Fibroblast of skin of abdomen (primary cell): ENCODE measurements around the gene RHBDD2.
"Not testable (repeated sequence)": the region's sequence is repeated elsewhere in the genome, so short reads cannot be mapped to it uniquely, and the experiment has no call there.

Source experiments
- DNase-seq: peaks from one replicate; pipeline ENCODE4 v3.0.0-alpha.2; 2013

Gene RHBDD2

GRCh38 chr7:75889223-75889825 lies 10.5 kb downstream of the RHBDD2 start:
- no peak for DNase-seq

DNA sequence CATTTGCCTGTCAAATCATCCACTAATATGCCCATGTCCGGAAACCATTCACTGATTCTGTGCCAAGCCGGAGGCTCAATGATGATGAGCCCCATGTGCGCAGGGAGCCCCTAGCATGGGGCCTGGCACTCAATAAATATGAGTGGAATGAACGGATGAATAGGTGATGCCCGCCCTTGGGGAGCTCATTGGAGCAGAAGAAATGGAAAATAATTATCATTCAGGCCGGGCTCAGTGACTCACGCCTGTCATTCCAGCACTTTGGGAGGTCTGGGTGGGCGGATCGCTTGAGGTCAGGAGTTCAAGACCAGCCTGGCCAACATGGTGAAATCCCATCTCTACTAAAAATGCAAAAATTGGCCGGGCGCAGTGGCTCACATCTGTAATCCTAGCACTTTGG lies 11.0 kb downstream of the RHBDD2 start:
- DNase-seq: peak; percentile 38

GRCh38 chr7:75891237-75891636 lies 12.4 kb downstream of the RHBDD2 start:
- DNase-seq: not testable (repeated sequence)

- no peak for DNase-seq
Observed at GRCh38 chr7:75891815-75892411, 13.1 kb downstream of the RHBDD2 start.

- DNase-seq: no peak
Observed at GRCh38 chr7:75892634-75893272, 13.9 kb downstream of the RHBDD2 start.

- DNase-seq: no peak
Observed at GRCh38 chr7:75896803-75897327, 18.0 kb downstream of the RHBDD2 start.

- DNase-seq: no peak
Observed at GRCh38 chr7:75900617-75901315, 21.9 kb downstream of the RHBDD2 start.

- peak; percentile 36 for DNase-seq
Observed at GRCh38 chr7:75905785-75906604, 27.2 kb downstream of the RHBDD2 start.

- no peak for DNase-seq
Observed at GRCh38 chr7:75906991-75907667, 28.3 kb downstream of the RHBDD2 start.

DNA sequence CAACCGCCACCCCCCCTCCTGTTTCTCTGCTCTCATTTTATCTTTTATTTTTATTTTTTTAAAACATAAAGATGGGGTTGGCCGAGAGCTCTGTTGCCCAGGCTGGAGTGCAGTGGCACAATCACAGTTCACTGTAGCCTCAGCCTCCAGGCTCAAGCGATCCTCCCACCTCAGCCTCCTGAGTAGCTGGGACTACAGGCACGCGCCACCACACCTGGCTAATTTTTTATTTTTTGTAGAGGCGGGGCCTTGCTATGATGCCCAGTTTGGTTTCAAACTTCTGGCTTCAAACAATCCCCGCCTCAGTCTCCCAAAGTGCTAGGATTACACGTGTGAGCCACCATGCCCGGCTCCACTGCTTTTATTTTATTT lies 28.8 kb downstream of the RHBDD2 start:
- DNase-seq: not testable (repeated sequence)

DNA sequence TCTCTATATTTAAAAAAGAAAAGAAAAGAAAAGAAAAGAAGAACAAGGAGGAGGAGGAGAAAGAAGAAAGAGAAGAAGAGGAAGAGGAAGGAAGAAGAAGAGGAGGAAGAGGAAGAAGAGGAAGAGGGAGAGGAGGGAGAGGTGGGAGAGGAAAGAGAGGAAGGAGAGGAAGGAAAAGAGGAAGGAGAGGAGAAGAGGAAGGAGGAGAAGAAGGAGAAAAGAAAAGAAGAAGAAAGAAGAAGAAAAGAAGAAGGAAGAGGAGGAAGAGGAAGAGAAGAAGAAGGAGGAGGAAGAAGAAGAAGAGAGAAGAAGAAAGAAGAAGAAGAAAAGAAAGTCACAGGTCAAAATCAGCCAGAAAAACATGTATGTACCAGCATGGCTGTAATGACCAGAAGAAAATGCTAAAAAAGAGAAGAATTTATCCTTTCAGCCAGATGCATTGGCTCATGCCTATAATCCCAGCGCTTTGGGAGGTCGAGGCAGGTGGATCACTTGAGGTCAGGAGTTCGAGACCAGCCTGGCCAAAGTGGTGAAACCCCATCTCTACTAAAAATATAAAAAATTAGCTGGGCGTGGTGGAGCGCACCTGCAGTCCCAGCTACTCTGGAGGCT lies 30.8 kb downstream of the RHBDD2 start:
- DNase-seq: no peak

GRCh38 chr7:75911186-75911585 lies 32.4 kb downstream of the RHBDD2 start:
- not testable (repeated sequence) for DNase-seq

GRCh38 chr7:75913437-75913836 lies 34.6 kb downstream of the RHBDD2 start:
- no peak for DNase-seq

GRCh38 chr7:75914169-75914654 lies 35.4 kb downstream of the RHBDD2 start:
- DNase-seq: no peak

- peak; percentile 93 for DNase-seq
Observed at GRCh38 chr7:75914655-75915415, 36.0 kb downstream of the RHBDD2 start, which contains the start of gene POR. Gene POR (plus strand): TSS chr7:75915155. CDS start chr7:75954002, 38,847 bp downstream.

DNA sequence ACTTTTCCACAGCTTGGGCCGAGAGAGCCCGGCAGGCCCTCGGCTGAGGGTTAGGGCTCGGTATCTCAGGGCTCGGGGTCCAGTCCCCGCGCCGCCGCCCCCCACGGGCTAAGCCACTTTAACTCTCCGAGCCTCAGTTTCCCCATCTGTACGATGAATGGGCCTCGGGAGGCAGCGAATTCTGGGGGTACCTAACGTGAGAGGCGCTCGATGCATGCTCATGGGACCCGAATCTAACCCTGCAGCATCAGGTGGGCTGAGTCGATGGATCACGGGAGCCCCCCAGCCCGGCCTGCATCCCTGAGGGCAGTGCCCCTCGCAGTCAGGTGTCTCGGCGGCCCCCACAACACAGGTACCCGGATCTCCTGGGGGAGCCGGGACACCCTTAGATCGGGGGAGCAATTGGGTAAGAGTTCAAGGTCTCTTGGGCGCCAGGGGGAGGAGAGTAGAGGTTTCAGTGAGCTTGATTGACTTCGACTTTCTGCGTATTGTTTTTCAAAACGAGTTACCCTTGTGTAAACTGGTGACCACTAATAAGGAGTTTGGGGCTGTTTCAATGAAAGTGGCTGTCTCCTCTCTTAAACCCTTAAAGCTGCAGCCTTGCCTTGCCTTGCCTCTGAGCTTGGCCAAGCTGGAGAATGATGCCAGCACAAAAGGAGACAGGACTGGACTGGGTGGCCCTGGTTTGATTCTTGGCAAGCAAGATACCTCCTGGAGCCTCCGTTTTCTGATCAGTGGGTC lies 36.8 kb downstream of the RHBDD2 start:
- no peak for DNase-seq

GRCh38 chr7:75916259-75916658 lies 37.4 kb downstream of the RHBDD2 start:
- DNase-seq: no peak

DNA sequence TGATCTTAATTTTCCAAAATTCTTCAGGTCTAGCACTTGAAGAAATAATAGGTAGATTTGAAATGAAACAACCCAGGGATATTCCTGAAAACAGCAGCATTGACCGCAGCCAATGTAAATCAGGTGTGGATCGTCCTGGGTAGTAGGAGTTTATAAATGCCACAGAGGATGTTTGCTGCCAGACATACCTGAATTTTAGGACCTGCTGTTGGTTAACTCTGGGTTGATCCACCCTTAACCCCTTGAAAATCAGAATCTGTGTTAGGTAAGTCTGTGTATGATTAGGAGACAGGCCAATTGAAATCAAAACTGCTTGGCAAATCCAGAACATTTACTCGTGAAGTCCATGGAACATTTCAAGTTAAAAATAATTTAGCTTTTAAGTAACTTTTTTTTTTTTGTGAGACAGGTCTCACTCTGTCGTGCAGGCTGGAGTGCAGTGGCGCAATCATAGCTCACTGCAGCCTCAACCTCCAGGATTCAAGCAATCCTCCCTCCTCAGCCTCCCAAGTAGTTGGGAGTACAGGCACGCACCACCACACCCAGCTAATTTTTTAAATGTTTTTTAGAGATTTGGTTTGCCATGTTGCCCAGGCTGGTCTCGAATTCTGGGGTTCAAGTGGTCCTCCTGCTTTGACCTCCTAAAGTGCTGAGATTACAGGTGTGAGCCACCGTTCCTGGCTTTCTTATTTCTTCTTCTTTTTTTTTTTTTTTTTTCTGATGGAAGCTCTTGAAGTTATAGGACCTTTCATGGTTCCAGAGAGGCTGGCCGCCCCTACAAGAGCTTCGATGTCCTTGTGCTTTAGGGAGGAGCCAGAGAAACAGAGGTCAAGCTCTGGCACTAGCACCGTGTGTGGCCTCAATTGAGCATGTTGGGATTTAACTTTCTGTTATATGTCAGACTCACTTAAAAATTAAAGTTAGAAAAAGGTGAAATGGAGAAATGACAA lies 38.1 kb downstream of the RHBDD2 start:
- DNase-seq: no peak
